ENCODE results near the gene IL3RA.

IL3RA gene

GRCh38 chrX:1380672-1381233, 44.2 kb downstream of the IL3RA start:
- TF ChIP-seq SIN3A (IDR thresholded peaks at IDR 0.05; ENCODE audit: borderline replicate concordance, insufficient read depth, low read length) (no peak), REST (IDR thresholded peaks at IDR 0.05; ENCODE audit: insufficient read depth in 1 of 2, low read depth in 2 of 2, low read length in 2 of 2) (no peak), TAF1 (IDR thresholded peaks at IDR 0.05; ENCODE audit: borderline replicate concordance, insufficient read depth, low read length) (no peak), POLR2AphosphoS5 (IDR thresholded peaks at IDR 0.05; ENCODE audit: low read depth, low read length) (no peak; the same call in 1 of the 2 replicates), FOXP2 (optimal IDR thresholded peaks at IDR 0.05; ENCODE audit: borderline replicate concordance, extremely low read depth, extremely low read length, insufficient read depth) (no peak)

- TF ChIP-seq SIN3A (IDR thresholded peaks at IDR 0.05; ENCODE audit: borderline replicate concordance, insufficient read depth, low read length) (no peak), POLR2AphosphoS5 (IDR thresholded peaks at IDR 0.05; ENCODE audit: low read depth, low read length) (peak; percentile 69)
Measured at GRCh38 chrX:1384658-1385252, 48.2 kb downstream of the IL3RA start.

- TF ChIP-seq FOXP2 (optimal IDR thresholded peaks at IDR 0.05; ENCODE audit: borderline replicate concordance, extremely low read depth, extremely low read length, insufficient read depth) (no peak), TAF1 (IDR thresholded peaks at IDR 0.05; ENCODE audit: borderline replicate concordance, insufficient read depth, low read length) (no peak), REST (IDR thresholded peaks at IDR 0.05; ENCODE audit: insufficient read depth in 1 of 2, low read depth in 2 of 2, low read length in 2 of 2) (no peak), POLR2AphosphoS5 (IDR thresholded peaks at IDR 0.05; ENCODE audit: low read depth, low read length) (peak; percentile 28), SIN3A (IDR thresholded peaks at IDR 0.05; ENCODE audit: borderline replicate concordance, insufficient read depth, low read length) (no peak)
Measured at GRCh38 chrX:1385253-1386223, 49.0 kb downstream of the IL3RA start.

- TF ChIP-seq POLR2AphosphoS5 (IDR thresholded peaks at IDR 0.05; ENCODE audit: low read depth, low read length) (no peak), TAF1 (IDR thresholded peaks at IDR 0.05; ENCODE audit: borderline replicate concordance, insufficient read depth, low read length) (no peak), SIN3A (IDR thresholded peaks at IDR 0.05; ENCODE audit: borderline replicate concordance, insufficient read depth, low read length) (no peak), FOXP2 (optimal IDR thresholded peaks at IDR 0.05; ENCODE audit: borderline replicate concordance, extremely low read depth, extremely low read length, insufficient read depth) (no peak), REST (IDR thresholded peaks at IDR 0.05; ENCODE audit: insufficient read depth in 1 of 2, low read depth in 2 of 2, low read length in 2 of 2) (no peak)
Measured at GRCh38 chrX:1386338-1387127, 49.9 kb downstream of the IL3RA start.

Measured in PFSK-1 (cell line).